ENCODE results near the gene SSNA1.

SSNA1 gene

DNA sequence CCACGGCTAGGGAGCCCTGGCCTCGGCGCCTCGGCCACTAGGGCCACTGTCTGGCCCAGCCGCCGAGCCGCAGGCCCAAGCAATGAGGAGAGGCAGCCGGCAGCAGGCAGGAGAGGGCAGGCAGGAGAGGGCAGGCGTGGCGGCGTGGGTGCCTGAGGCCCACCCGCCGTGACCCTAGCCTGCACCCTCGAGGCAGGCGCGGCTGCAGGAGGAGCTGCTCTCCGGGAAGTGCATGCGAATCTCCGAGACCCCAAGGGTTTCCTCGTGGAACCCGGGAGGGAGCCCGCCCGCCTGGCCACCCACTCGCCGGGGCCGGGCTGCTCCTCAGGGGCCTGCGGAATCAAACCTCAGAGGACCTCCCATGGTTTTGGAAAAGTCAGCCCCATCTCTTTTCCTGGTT lies 40.2 kb upstream of the SSNA1 start:
- no peak overlapping the region for H3K4me3 ChIP-seq (ENCODE audit: low read depth, low read length)
- DNase-seq (ENCODE audit: low read depth): no peak
- TF ChIP-seq, protein P1, sequence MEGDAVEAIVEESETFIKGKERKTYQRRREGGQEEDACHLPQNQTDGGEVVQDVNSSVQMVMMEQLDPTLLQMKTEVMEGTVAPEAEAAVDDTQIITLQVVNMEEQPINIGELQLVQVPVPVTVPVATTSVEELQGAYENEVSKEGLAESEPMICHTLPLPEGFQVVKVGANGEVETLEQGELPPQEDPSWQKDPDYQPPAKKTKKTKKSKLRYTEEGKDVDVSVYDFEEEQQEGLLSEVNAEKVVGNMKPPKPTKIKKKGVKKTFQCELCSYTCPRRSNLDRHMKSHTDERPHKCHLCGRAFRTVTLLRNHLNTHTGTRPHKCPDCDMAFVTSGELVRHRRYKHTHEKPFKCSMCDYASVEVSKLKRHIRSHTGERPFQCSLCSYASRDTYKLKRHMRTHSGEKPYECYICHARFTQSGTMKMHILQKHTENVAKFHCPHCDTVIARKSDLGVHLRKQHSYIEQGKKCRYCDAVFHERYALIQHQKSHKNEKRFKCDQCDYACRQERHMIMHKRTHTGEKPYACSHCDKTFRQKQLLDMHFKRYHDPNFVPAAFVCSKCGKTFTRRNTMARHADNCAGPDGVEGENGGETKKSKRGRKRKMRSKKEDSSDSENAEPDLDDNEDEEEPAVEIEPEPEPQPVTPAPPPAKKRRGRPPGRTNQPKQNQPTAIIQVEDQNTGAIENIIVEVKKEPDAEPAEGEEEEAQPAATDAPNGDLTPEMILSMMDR (IDR thresholded peaks at IDR 0.05; ENCODE audit: insufficient read depth, low read depth, low read length, missing control alignments): no peak

DNA sequence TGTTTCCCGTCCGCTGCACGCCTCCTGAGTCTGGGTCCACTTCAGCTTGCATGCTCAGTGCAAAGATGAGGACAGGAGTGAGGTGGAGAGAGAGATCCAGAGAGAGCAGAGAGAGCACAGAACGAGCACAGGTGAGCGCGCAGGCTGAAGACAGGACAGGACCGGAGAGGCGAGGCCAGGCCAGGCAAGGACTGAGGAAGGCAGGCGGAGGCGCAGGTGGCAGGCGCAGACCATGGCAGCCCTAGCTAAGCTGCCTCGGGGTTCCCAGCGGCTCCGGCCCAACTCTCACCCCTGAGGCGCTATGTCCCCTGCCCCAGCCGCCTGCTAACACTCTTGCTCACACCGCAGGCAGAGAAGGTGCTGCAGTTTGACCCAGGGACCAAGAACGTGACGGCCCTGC lies 39.8 kb upstream of the SSNA1 start:
- no peak overlapping the region for H3K4me3 ChIP-seq (ENCODE audit: low read depth, low read length)
- TF ChIP-seq, protein P1 (IDR thresholded peaks at IDR 0.05; ENCODE audit: insufficient read depth, low read depth, low read length, missing control alignments): no peak
- no peak for DNase-seq (ENCODE audit: low read depth)

DNA sequence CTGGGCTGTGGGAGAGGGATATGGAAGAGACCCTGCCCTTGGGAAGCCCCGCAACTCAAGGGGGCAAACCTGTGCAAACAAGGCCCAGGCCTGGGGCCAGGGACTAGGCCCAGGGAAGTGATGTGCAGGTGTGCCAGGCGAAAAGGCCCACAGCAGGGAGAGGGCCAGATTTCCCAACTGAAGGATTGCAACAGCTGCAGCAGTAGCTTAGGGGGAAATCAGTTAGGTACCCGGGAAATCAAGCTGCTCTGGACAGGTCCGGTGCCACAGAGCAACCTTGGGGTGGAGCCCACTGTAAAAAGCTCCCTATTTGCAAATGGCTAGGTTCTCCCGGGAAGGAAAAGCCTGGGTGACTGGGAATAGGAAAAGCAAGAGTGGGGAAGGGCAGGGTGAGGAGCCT lies 39.1 kb upstream of the SSNA1 start:
- TF ChIP-seq, protein P1 (IDR thresholded peaks at IDR 0.05; ENCODE audit: insufficient read depth, low read depth, low read length, missing control alignments): no peak
- no peak for DNase-seq (ENCODE audit: low read depth)
- peak overlapping the region; percentile 30 for H3K4me3 ChIP-seq (ENCODE audit: low read depth, low read length)

DNA sequence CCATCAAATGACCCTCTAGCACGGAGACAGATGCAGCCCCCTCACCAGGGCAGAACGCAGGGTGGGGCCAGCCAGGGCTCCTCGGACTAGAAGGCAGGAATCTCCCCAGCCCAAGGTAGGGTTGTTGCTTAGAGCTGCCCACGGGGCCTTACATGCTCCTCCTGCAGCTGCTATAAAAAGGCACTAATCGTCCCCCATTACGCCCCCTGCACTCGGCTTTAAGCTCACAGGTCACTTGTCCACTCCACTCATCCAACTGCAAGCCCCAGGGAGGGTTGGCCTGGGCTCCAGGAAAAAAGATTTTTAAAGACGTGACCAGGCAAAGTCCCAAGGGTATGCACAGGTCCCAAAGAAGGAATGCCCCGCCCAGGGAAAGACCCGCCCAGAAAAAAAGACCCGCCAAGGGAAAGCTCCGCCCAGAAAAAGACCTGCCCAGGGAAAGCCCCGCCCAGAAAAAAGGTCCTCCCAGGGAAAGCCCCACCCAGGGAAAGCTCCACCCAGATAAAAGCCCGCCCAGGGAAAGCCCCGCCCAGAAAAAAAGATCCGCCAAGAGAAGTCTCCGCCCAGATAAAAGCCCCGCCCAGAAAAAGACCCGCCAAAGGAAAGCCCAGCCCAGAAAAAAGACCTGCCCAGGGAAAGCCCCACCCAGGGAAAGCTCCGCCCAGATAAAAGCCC lies 38.4 kb upstream of the SSNA1 start:
- peak; percentile 90 for DNase-seq (ENCODE audit: low read depth)
- TF ChIP-seq, protein P1 (IDR thresholded peaks at IDR 0.05; ENCODE audit: insufficient read depth, low read depth, low read length, missing control alignments): no peak
- peak overlapping the region; percentile 30 for H3K4me3 ChIP-seq (ENCODE audit: low read depth, low read length)

DNA sequence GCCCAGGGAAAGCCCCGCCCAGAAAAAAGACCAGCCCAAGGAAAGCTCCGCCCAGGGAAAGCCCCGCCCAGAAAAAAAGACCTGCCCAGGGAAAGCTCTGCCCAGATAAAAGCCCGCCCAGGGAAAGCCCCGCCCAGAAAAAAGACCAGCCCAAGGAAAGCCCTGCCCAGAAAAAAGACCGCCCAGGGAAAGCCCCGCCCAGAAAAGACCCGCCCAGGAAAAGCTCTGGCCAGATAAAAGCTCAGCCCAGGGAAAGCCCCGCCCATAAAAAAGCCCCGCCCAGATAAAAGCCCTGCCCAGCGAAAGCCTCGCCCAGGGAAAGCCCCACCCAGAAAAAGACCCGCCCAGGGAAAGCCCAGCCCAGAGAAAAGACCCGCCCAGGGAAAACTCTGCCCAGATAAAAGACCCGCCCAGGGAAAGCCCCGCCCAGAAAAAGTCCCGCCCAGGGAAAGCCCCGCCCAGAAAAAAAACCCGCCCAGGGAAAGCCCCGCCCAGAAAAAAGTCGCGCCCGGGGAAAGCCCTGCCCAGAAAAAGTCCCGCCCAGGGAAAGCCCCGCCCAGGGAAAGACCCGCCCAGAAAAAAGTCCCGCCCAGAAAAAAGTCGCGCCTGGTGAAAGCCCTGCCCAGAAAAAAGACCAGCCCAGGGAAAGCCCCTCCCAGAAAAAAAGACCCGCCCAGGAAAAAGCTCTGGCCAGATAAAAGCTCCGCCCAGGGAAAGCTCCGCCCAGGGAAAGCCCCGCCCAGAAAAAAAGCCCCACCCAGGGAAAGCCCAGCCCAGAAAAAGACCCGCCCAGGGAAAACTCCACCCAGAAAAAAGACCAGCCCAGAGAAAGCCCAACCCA lies 37.6 kb upstream of the SSNA1 start:
- peak; percentile 93 for DNase-seq (ENCODE audit: low read depth)
- TF ChIP-seq, protein P1 (IDR thresholded peaks at IDR 0.05; ENCODE audit: insufficient read depth, low read depth, low read length, missing control alignments): no peak
- H3K4me3 ChIP-seq (ENCODE audit: low read depth, low read length): no peak overlapping the region

DNA sequence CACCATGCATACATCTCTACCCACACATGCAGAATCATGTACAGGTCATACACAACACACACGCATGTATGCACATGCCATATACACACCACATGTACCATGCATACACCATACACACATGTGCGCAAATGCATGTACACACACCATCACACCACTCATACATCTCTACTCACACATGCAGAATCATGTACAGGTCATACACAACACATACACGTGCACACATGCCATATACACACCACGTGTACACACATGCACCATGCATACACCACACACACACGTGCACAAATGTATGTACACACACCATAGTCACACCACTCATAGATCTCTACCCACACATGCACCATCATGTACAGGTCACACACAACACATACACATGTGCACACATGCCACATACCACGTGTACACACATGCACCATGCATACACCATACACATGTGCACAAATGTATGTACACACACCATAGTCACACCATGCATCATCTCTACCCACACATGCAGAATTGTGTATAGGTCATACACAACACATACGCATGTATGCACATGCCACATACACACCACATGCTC lies 35.6 kb upstream of the SSNA1 start:
- no peak overlapping the region for H3K4me3 ChIP-seq (ENCODE audit: low read depth, low read length)
- DNase-seq (ENCODE audit: low read depth): no peak
- TF ChIP-seq, protein P1 (IDR thresholded peaks at IDR 0.05; ENCODE audit: insufficient read depth, low read depth, low read length, missing control alignments): no peak

Data from GM12865 (cell line).